GM19324 (cell line): Measurements from ENCODE around the gene CDH13.

ENCODE experiments used
- ATAC-seq: cut with Tn5 transposase; IDR thresholded peaks from one replicate; pipeline ENCODE4 v1.9.1; 2021; ENCODE audit warnings: mild to moderate bottlenecking, moderate library complexity; ENCODE audit not compliant: unreplicated experiment, low FRiP score

Gene CDH13

DNA sequence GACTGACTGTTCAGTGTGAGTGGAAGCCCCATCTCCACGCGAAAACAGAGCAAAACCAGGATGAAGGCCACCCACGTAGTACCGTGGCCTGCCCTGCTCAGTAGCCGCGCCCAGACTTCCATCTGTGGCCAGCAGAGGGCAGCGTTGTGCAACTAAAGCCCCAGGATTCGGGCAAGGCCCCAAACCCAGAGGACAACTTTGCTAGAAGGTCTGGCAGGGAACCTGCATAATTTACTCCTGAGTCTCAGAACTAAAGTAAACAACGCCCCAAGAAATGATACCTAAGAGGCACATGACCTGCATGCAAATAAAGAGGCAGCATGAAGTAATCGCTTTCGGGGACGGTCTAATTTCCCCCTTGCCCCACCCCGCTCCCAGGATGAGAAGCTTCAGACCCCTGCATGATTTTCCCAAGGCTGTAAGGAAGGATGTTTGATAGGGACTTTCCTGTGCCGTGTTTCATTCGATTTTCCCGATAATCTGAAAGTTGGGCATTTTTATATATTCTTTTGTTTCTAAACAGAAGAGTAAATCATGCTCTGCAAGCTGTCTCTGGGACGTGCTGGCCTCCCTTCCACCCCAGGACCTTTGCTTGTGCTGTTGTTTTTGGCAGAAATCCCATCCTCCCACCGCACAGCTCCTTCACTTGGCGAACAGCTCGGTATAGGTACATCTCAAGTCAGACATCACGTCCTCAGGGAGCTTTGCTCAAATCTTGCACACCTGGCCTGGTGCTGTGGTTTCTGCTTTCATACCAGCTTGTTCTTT is 1199.6 kb downstream of the CDH13 start:
- ATAC-seq: peak; percentile 76

DNA sequence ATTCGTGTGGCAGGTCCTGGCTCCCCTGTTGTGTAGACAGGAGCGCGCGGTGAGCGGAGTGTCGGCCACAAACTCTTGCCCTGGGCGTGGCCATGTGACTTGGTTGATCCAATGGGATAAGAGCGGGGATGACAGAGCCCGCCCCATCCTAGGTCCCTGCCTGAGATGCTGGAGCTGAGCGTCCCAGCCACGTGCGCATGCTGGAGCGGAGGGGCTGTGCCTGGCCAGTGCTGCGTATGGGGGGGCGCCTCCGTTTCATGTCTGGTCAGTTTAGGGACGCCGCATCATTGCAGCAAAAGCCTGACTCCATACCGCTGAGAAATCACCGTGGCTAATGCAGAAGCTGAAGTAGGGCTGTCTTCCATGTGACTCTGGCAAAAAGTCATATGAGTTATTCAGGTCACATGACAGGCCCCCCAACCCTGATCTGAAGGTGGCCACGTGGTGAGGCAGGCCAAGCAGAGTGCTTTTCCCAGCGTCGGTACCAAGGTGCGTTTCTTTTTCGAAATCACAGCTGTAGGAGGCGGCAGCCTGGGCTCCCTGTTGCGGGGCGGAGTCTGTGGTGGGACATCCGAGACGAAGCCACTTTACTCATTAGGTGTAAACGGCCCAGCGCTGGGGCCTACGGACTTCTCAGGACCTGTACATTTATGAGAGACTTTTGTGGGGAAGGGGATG is 1203.5 kb downstream of the CDH13 start:
- no peak for ATAC-seq

DNA sequence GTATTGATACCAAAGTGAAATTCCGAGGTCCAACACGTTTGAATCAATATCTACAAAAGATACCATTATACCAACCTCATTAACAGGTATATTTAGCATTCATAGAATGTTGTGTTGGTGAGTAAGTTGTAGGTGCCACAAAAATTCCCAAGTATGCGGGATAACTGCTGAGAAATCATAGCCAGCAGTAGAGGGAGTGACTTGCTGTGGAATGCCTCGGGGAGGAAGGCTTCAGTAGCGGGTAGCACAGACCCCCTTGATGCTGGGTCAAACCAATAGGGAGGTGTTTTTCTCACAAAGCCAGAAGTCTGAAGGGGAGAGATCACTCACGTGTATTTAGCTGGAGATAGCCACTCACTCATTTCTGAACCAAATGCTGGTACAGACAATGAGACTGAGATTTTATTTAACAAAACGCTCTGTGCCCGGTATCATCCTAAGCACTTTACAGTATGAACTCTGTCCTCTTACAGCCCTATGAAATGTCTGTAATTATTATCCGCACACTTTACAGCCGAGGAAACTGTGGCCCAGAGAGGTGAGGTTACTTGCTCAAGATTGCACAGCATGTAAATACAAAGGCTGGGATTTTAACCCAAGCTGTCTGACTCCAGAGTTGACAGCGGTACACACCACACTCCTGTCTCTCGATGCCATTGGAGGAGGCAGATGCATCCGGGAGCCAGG is 1204.1 kb downstream of the CDH13 start:
- ATAC-seq: no peak

DNA sequence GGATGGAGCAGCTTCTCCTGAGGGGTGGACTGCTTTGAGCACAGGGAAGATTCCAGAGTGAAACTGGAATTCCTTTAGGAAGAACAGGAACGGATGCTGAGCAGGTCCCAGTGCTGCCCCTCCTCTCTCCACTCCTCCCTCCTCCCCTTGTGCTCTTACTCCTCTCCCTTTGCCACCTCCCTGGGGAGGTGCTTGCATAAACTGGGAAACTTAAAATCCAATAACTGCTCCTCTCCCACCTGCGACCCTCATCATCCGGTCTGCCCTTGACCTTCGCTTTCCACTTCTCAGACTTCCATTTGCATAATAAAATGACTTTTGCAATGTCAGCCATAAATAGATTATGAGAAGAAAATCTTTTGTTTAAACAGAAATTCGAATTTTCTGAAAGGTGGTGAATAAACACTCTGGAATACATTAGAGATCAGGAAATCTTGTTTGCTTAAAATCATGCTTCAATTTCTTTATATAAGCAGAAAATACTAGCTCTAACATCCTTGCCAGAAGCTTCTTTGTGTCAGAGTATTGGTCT is 1204.8 kb downstream of the CDH13 start:
- no peak for ATAC-seq

DNA sequence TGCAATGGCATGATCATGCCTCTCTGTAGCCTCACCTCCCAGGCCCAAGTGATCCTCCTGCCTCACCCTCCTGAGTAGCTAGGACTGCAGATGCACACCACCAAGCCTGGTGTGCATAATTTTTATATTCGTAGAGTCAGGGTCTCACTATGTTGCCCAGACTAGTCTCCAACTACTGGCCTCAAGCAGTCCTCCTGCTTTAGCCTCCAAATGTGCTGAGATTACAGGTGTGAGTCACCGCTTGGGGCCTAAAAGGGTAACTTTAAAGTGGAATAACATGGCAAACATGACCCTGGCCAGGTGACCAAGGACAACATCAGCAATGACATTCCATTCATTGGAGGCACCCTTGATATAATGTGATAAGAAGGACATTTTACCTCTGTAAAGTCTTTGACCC is 1207.2 kb downstream of the CDH13 start:
- no peak for ATAC-seq

DNA sequence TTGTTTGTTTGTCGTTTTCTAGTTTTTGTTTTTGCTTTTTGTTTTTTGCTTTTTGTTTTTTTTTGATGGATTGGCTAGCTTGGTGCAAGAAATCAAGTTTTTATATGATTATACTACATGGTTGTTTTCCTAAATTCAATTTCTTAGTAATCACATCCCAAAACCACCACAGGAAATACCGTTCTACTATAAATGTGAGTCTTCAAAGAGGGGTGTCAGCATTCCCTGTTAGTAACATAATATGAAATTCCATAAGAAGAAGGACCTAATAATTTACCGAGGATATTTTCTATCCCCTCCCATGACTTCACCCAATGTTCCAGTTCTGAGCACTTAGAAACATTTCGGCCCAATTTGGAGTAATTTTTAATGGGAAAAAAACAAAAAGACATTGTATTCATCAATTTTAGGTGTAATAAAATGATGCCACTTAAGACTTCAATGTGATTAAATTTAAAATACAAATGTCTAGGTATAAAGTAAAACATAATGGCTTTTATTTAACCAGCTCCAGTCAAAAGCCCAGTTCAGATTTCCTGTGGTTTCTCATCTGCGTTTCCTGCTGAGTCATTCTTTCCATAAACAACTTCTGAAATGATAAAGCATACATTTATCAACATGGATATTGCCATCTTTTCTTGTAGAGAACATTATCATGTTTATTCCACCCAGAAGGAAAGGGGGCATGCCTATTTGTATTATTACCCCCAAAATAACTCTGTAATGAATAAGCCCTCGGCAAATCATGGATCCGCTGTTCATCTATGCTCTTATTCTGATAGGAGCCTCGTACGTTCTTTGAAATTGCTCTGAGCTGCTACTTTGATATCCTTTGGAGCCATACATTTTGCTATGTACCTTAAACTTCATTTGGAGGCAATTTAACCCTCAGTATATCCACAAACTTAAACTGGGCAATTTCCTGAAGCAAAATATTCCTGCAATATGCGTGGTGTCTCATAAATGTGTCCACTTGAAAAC is 1209.1 kb downstream of the CDH13 start:
- ATAC-seq: no peak

DNA sequence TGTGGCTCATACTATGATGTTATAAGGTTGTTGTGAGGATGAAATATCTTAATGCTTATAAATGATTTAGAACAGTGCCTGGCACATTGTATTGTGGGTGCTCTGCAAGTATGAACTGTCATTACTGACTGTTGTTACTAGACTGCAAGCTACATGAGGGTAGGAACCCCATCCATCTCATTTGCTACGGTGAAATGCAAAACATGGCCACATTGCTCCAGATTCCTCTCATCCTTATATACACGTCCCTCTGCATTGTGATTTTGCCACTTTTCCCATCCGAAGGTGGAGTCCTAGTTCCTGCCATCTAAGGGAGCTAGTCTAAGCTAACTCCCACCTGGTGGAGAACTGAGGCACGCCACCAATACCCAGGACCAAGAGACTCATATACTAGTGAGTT is 1210.8 kb downstream of the CDH13 start:
- ATAC-seq: no peak

DNA sequence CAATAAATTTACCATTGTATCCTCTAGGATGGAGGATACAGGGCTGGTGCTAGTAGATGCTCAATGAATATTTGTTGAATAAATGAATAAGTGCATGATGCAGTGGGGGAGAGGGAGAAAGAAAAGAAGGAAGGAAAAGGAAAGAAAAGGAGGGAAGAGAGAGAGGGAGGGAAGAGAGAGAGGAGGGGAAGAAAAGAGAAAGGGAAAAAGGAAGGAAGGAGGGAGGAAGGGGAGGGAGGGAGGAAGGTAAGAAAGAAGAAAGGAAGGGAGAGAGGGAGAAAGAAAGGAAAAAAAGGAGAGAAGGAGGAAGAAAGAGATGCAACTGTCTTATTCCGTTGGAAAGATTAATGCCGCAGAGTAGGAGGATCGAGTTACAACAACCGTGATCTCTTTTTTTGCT is 1211.4 kb downstream of the CDH13 start:
- no peak for ATAC-seq

DNA sequence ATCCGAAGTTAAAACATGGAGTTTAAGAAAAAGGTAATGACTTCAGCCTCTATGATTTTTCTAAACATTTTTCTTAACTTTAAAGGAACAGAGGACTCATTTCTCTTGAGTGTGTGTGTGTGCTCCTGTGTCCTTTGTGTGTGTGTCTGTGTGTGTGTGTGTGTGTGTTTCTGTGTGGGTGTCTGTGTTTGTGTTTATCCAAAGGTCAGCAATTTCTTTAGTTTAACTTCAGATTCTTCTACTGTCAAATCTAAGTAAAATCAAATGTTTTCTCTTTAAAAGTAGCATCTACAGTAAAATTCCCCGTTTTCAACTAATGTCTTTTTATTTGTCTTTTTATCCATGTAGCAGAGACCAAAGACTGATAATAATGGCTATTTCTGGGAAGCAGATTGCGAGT is 1212.8 kb downstream of the CDH13 start:
- ATAC-seq: no peak

DNA sequence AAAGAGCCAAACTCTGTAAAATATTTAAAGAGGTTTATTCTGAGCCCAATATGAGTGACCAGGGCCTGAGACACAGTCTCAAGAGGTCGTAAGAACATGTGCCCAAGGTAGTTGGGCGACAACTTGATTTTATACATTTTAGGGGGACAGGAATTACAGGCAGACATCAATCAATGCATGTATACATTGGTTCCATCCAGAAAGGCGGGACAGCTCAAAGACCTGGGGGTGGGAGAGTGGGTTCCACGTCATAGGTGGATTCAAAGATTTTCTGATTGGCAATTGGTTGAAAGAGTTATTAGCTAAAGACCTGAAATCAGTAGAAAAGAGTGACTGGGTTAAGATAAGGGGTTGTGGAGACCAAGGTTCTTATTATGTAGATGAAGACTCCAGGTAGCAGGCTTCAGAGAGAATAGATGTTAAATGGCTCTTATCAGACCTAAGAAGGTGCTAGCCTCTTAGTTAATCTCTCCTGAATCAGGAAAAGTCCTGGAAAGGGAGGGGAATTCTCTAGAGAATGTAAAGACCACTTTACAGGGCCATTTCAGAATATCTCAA is 1213.4 kb downstream of the CDH13 start:
- ATAC-seq: no peak

DNA sequence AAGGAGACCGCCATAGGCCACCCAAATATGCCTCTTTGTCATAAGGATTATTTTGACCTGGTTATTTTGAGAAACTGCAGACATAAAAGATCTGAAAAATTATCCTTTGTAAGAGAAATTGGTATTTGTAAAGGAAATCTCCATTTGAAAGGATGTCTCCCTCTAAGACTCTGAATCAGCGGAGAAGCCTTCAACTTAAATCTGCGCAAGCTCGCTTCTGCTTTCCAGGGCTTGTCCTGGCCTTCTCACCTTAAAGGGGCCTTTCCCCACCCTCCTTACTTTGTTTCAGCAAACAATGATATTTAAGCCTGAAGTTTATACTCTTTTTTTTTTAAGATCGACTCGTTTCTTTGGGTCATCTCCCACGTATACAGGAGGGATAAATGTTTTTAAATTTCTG is 1215.5 kb downstream of the CDH13 start:
- ATAC-seq: no peak

DNA sequence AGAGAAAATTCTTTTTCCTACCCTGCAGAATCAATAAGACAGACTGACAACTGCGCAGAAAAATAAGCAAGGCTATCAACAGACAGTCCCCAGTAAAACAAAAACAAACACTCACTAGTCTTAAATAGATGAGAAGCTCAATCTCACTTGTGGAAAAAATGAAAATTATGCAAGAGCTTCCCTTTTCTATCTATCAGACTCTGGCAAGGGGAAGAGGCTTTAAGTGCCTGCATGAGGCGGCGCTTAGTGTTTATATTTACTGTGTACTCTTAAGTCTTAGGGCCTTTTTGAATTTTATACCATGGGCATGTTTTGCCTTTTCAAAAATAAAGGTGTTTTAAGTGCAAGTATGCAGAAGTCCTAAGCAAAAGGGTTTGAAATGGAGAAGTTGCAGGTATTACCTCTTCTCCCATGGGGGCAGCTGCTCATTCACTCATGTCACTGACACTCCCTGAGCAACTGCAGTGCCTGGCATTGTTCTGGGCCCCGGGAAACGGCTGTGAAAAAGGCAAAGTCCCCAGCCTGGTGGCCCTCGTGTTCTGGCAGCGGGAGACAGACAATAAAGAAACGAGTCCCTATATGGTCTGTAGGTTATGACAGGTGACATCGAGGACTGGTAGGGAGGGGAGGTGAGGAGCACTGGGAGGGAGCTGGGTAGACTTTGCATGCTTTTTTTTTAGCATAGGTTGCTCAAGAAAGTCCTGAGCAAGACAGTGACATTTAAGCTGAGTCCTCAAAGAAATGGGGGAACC is 1216.2 kb downstream of the CDH13 start:
- ATAC-seq: no peak

DNA sequence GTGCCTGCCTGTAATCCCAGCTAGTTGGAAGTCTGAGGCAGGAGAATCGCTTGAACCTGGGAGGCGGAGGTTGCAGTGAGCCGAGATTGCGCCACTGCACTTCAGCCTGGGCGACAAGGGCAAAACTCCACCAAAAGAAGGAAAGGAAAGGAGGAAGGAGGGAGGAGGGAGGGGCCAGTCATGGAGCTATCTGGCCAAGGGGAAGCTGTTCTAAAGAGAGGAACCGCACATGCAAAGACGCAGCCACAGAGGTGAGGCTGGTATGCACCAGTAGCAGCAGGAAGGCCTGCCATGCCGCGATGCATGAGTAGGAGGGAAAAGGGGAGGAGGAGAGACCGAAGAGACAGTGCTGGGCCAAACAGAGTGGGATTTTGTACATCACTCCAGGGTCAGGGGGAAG is 1216.9 kb downstream of the CDH13 start:
- no peak for ATAC-seq

DNA sequence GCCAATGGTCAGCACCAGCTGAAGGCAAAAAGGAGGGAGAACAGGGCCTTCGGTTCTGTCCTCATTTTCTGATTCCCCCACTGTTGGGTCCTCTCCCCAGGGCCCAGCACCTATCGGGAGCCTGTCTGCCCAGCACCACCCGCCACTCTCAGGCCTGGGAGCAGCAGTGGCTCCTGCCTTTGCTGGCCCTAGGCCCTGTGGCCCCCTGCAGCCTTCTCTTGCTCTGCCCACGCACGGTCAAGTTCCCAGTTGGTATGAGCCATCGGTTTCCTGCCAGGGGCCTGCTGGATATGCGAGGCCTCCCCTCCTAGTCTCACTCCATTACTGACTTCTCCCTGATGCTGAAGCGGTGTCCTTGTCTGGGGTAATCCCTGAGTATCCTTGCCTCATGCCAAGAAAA is 1218.5 kb downstream of the CDH13 start:
- no peak for ATAC-seq

DNA sequence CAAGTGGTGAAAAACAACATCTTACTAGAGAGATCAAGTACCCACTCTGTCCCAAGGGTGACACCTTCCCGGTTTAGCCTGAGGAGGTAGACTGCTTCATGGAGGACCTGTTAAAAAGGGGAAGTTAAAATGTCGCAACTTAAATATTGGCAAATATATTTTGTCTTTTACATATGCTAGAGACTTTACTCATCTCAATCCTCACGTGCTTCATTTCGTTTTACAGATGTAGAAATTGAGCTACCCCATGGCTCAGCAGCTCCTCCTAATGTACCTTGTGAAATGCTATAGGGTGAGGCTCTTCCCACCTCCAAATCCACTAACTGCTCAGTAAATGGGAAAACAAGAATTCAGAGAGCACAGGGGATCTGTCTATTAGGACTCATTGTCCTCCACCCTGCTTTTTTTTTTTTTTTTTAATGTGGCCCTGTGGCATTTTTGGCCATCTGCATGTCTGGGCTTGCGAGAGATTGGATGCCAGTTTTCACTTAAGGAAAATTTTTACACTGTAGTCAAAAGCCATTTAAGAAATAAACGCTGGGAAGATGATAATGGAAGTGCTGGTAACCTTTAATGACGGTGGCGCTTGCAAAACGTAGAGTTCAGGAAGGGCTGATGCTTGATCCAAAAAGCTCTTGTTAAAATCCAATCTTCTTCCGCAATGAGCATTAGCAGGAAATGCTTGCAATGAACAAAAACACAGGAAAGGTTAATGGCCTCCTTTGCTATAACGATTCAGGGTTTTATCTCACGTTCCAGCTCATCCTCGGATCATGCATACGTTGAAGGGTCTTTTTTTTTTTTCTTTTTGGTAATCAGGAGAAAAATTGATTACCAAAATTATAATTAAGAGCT is 1220.8 kb downstream of the CDH13 start:
- ATAC-seq: no peak

DNA sequence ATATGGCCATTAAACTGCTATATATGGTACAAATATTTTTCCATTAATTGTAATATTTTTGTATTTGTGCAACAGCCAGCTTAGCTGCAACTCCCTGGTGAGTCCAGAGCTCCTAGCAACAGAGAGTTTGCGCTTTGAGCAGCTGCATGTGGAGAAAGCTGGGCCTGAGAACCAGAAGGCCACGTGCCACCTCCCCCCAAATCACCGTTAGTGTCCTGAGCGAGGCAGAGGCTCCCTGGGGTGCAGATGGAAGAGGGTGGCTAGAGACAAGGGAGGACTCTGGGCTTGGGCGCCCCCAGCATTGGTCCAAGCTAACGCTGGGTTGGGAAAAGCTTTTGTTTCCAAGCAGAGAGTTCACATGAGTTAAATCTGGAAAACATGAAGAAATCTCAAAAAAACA is 1222.7 kb downstream of the CDH13 start:
- no peak for ATAC-seq
